ENCODE measurements around the gene SURF4.

GRCh38 chr9:133321411-133321935 is 54.4 kb downstream of the SURF4 start:
- TF ChIP-seq, protein P1, sequence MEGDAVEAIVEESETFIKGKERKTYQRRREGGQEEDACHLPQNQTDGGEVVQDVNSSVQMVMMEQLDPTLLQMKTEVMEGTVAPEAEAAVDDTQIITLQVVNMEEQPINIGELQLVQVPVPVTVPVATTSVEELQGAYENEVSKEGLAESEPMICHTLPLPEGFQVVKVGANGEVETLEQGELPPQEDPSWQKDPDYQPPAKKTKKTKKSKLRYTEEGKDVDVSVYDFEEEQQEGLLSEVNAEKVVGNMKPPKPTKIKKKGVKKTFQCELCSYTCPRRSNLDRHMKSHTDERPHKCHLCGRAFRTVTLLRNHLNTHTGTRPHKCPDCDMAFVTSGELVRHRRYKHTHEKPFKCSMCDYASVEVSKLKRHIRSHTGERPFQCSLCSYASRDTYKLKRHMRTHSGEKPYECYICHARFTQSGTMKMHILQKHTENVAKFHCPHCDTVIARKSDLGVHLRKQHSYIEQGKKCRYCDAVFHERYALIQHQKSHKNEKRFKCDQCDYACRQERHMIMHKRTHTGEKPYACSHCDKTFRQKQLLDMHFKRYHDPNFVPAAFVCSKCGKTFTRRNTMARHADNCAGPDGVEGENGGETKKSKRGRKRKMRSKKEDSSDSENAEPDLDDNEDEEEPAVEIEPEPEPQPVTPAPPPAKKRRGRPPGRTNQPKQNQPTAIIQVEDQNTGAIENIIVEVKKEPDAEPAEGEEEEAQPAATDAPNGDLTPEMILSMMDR (IDR thresholded peaks at IDR 0.05; ENCODE audit: borderline replicate concordance, extremely low read depth, low read length, poor library complexity, severe bottlenecking): no peak
- TF ChIP-seq EZH2 (IDR thresholded peaks at IDR 0.05; ENCODE audit: borderline replicate concordance, low read depth, low read length, severe bottlenecking): no peak
